MM.1S (cell line): ENCODE results near the gene DTYMK.

Experiments
- DNase-seq: peaks from one replicate; pipeline ENCODE4 v3.0.0-alpha.2; 2015
- H2AFZ ChIP-seq: fragments of 300-600 bp; sonication (generic); 2 replicates; pipeline ENCODE4 v1.6.0; 2016; ENCODE audit warnings: antibody characterized with exemption, low read length
- H3F3A ChIP-seq: fragments of 300-600 bp; sonication (generic); 2 replicates; pipeline ENCODE4 v1.6.1; 2016; ENCODE audit warnings: mild to moderate bottlenecking, antibody characterized with exemption, low read length, moderate library complexity, mixed read lengths; ENCODE audit not compliant: insufficient read depth
- H3K27ac ChIP-seq: fragments of 300-600 bp; sonication (generic); 2 replicates; pipeline ENCODE4 v1.5.1; 2016; ENCODE audit warnings: mild to moderate bottlenecking, low read length
- H3K27me3 ChIP-seq: fragments of 300-600 bp; sonication (generic); replicated peaks from 2 replicates; pipeline ENCODE4 v1.6.0; 2016; ENCODE audit warnings: low read length; ENCODE audit not compliant: insufficient read depth
- H3K36me3 ChIP-seq: fragments of 300-600 bp; sonication (generic); replicated peaks from 2 replicates; pipeline ENCODE4 v1.6.1; 2016; ENCODE audit warnings: mild to moderate bottlenecking, low read length, mixed read lengths; ENCODE audit not compliant: insufficient read depth
- H3K4me1 ChIP-seq: fragments of 300-600 bp; sonication (generic); 2 replicates; pipeline ENCODE4 v1.6.1; 2016; ENCODE audit warnings: low read length, mixed read lengths
- H3K4me2 ChIP-seq: fragments of 300-600 bp; sonication (generic); 2 replicates; pipeline ENCODE4 v1.6.0; 2016; ENCODE audit warnings: low read depth, low read length
- H3K4me3 ChIP-seq: fragments of 300-600 bp; sonication (generic); 2 replicates; pipeline ENCODE4 v1.5.1; 2016; ENCODE audit warnings: low read length, mixed read lengths
- H3K79me2 ChIP-seq: fragments of 300-600 bp; sonication (generic); 2 replicates; pipeline ENCODE4 v1.6.1; 2016; ENCODE audit warnings: mixed run types, low read length, mixed read lengths
- H3K9ac ChIP-seq: fragments of 300-600 bp; sonication (generic); 2 replicates; pipeline ENCODE4 v1.6.1; 2016; ENCODE audit warnings: low read length, mixed read lengths
- H3K9me2 ChIP-seq: fragments of 300-600 bp; sonication (generic); replicated peaks from 2 replicates; pipeline ENCODE4 v1.6.1; 2016; ENCODE audit warnings: mild to moderate bottlenecking, low read length, mixed read lengths; ENCODE audit not compliant: insufficient read depth
- H3K9me3 ChIP-seq: fragments of 300-600 bp; sonication (generic); replicated peaks from 2 replicates; pipeline ENCODE4 v1.6.1; 2016; ENCODE audit warnings: mild to moderate bottlenecking, low read length, mixed read lengths; ENCODE audit not compliant: insufficient read depth
- H4K20me1 ChIP-seq: fragments of 300-600 bp; sonication (generic); 2 replicates; pipeline ENCODE4 v1.6.1; 2016; ENCODE audit warnings: mild to moderate bottlenecking, low read length, moderate library complexity, mixed read lengths; ENCODE audit not compliant: insufficient read depth
- CTCF ChIP-seq: fragments of 300-600 bp; sonication (generic); IDR thresholded peaks from 2 replicates; pipeline ENCODE4 v1.5.1; 2016; ENCODE audit warnings: antibody characterized with exemption, low read length, mixed read lengths
- EZH2 ChIP-seq: fragments of 300-600 bp; sonication (generic); optimal IDR thresholded peaks from 2 replicates; pipeline ENCODE3; 2017; ENCODE audit warnings: low read depth, mild to moderate bottlenecking, antibody characterized with exemption, low read length, mixed read lengths
- EZH2phosphoT487 ChIP-seq: fragments of 300-600 bp; sonication (generic); IDR thresholded peaks from 2 replicates; pipeline ENCODE4 v1.6.1; 2018; ENCODE audit warnings: antibody characterized with exemption, low read length

DTYMK gene

GRCh38 chr2:241702155-241703031, 15.8 kb upstream of the DTYMK start:
- no peaks in the 10 kb centered on the region for H3K4me1 ChIP-seq
- H3K4me2 ChIP-seq = peak overlapping the region; percentile 78
- H3K9me3 ChIP-seq = no peaks in the 10 kb centered on the region
- H3K9me2 ChIP-seq = no peaks in the 10 kb centered on the region
- H2AFZ ChIP-seq = no peak overlapping the region
- no peaks in the 10 kb centered on the region for H4K20me1 ChIP-seq
- no peaks in the 10 kb centered on the region for H3K27me3 ChIP-seq
- peaks cover 28% of the 10 kb centered on the region for H3K79me2 ChIP-seq
- peak overlapping the region; percentile 95; the same call in 1 of the 2 replicates for H3K27ac ChIP-seq
- TF ChIP-seq EZH2 (no peak), EZH2phosphoT487 (no peak), CTCF (peak; percentile 46)
- H3F3A ChIP-seq = no peaks in the 10 kb centered on the region
- peak; percentile 84 for DNase-seq
- H3K9ac ChIP-seq = peak overlapping the region; percentile 58
- H3K36me3 ChIP-seq = no peaks in the 10 kb centered on the region
- H3K4me3 ChIP-seq = peak overlapping the region; percentile 67

- Histone ChIP-seq H3K79me2 (peaks cover 28% of the 10 kb centered on the region), H4K20me1 (no peaks in the 10 kb centered on the region), H3K9ac (peak within 1 kb of the TSS; percentile 98), H3K27ac (peak within 1 kb of the TSS; percentile 95), H3K4me2 (peak within 1 kb of the TSS; percentile 78), H3F3A (no peaks in the 10 kb centered on the region), H2AFZ (no peak within 1 kb of the TSS), H3K36me3 (no peaks in the 10 kb centered on the region), H3K27me3 (no peaks in the 10 kb centered on the region), H3K9me3 (no peaks in the 10 kb centered on the region), H3K4me3 (peak within 1 kb of the TSS; percentile 79), H3K9me2 (no peaks in the 10 kb centered on the region), H3K4me1 (no peaks in the 10 kb centered on the region)
- peak; percentile 95 for DNase-seq
- TF ChIP-seq EZH2 = no peak
- no peak for TF ChIP-seq EZH2phosphoT487
- TF ChIP-seq CTCF = no peak
Measured at GRCh38 chr2:241701399-241702154, 15.0 kb upstream of the DTYMK start, which contains the start of gene ING5. TSS of gene ING5 (plus strand) at chr2:241702039. CDS start at chr2:241702066, 27 bp downstream.

GRCh38 chr2:241701149-241701398, 14.5 kb upstream of the DTYMK start:
- H3K4me3 ChIP-seq = peak overlapping the region; percentile 79
- peak overlapping the region; percentile 98 for H3K9ac ChIP-seq
- H3K4me1 ChIP-seq = no peaks in the 10 kb centered on the region
- peaks cover 28% of the 10 kb centered on the region for H3K79me2 ChIP-seq
- no peaks in the 10 kb centered on the region for H3K9me2 ChIP-seq
- no peaks in the 10 kb centered on the region for H3K27me3 ChIP-seq
- H3K9me3 ChIP-seq = no peaks in the 10 kb centered on the region
- H3K4me2 ChIP-seq = peak overlapping the region; percentile 73; the same call in 1 of the 2 replicates
- no peak overlapping the region for H2AFZ ChIP-seq
- no peaks in the 10 kb centered on the region for H3K36me3 ChIP-seq
- TF ChIP-seq EZH2 (no peak), EZH2phosphoT487 (no peak), CTCF (peak; percentile 49)
- H4K20me1 ChIP-seq = no peaks in the 10 kb centered on the region
- peak overlapping the region; percentile 95; the same call in 1 of the 2 replicates for H3K27ac ChIP-seq
- DNase-seq = no peak
- H3F3A ChIP-seq = no peaks in the 10 kb centered on the region
